ENCODE measurements around the gene SNCAIP. TPM values are rescaled to one million over a fixed set of nuclear protein-coding genes. Genes with fewer than 3 reads are reported as not detected.

SNCAIP gene
- total RNA-seq, 4 donors from 2014 or later = 2.4 to 6.5 (median 4.0) TPM

GRCh38 chr5:122435761-122436160 is 123.7 kb downstream of the SNCAIP start:
- no peak for TF ChIP-seq POLR2A (IDR thresholded peaks at IDR 0.05)
- TF ChIP-seq POLR2AphosphoS5 (IDR thresholded peaks at IDR 0.05) = no peak
- TF ChIP-seq CTCF (IDR thresholded peaks at IDR 0.05) = no peak
- TF ChIP-seq EP300 (IDR thresholded peaks at IDR 0.05) = no peak
- DNase-seq (ENCODE audit: low spot score in 2 of 2) = no peak
- H3K9me3 ChIP-seq = no peaks in the 10 kb centered on the region
- no peaks in the 10 kb centered on the region for H3K36me3 ChIP-seq
- 84% methylated on average over 3 of the region's 3 CpGs for WGBS
- no peak overlapping the region for H3K4me3 ChIP-seq
- no peaks in the 10 kb centered on the region for H3K4me1 ChIP-seq
- H3K27ac ChIP-seq = no peak overlapping the region
- no peaks in the 10 kb centered on the region for H3K27me3 ChIP-seq

GRCh38 chr5:122436615-122437014 is 124.6 kb downstream of the SNCAIP start:
- no peaks in the 10 kb centered on the region for H3K9me3 ChIP-seq
- TF ChIP-seq EP300 (IDR thresholded peaks at IDR 0.05) = no peak
- no peak for TF ChIP-seq POLR2AphosphoS5 (IDR thresholded peaks at IDR 0.05)
- TF ChIP-seq CTCF (IDR thresholded peaks at IDR 0.05) = no peak
- no peak for TF ChIP-seq POLR2A (IDR thresholded peaks at IDR 0.05)
- DNase-seq (ENCODE audit: low spot score in 2 of 2) = no peak
- no peaks in the 10 kb centered on the region for H3K27me3 ChIP-seq
- H3K4me1 ChIP-seq = no peaks in the 10 kb centered on the region
- H3K27ac ChIP-seq = no peak overlapping the region
- no peaks in the 10 kb centered on the region for H3K36me3 ChIP-seq
- no peak overlapping the region for H3K4me3 ChIP-seq

- WGBS = 87% methylated on average over 1 of the region's 1 CpG
- Histone ChIP-seq H3K27ac (no peak overlapping the region), H3K4me3 (no peak overlapping the region), H3K9me3 (no peaks in the 10 kb centered on the region), H3K36me3 (no peaks in the 10 kb centered on the region), H3K27me3 (no peaks in the 10 kb centered on the region), H3K4me1 (no peaks in the 10 kb centered on the region)
- no peak for DNase-seq (ENCODE audit: low spot score in 2 of 2)
- TF ChIP-seq CTCF (IDR thresholded peaks at IDR 0.05) = no peak
- TF ChIP-seq EP300 (IDR thresholded peaks at IDR 0.05) = no peak
- TF ChIP-seq POLR2AphosphoS5 (IDR thresholded peaks at IDR 0.05) = no peak
- TF ChIP-seq POLR2A (IDR thresholded peaks at IDR 0.05) = no peak
These were observed 127.6 kb downstream of the SNCAIP start for GRCh38 chr5:122439645-122440044.

GRCh38 chr5:122442938-122443337 is 130.9 kb downstream of the SNCAIP start:
- WGBS = 63% methylated on average over 1 of the region's 1 CpG

GRCh38 chr5:122444411-122444810 is 132.4 kb downstream of the SNCAIP start:
- Histone ChIP-seq H3K4me3 (no peak overlapping the region), H3K4me1 (no peaks in the 10 kb centered on the region), H3K27ac (no peak overlapping the region), H3K9me3 (no peaks in the 10 kb centered on the region), H3K36me3 (no peaks in the 10 kb centered on the region), H3K27me3 (no peaks in the 10 kb centered on the region)
- no peak for TF ChIP-seq CTCF (IDR thresholded peaks at IDR 0.05)
- no peak for TF ChIP-seq POLR2AphosphoS5 (IDR thresholded peaks at IDR 0.05)
- TF ChIP-seq EP300 (IDR thresholded peaks at IDR 0.05) = no peak
- no peak for TF ChIP-seq POLR2A (IDR thresholded peaks at IDR 0.05)
- 95% methylated on average over 5 of the region's 5 CpGs for WGBS
- no peak for DNase-seq (ENCODE audit: low spot score in 2 of 2)

More at GRCh38 chr5:122442938-122443337, 130.9 kb downstream of the SNCAIP start:
- Histone ChIP-seq H3K4me3 (no peak overlapping the region), H3K27ac (no peak overlapping the region), H3K4me1 (no peaks in the 10 kb centered on the region), H3K9me3 (no peaks in the 10 kb centered on the region), H3K36me3 (no peaks in the 10 kb centered on the region), H3K27me3 (no peaks in the 10 kb centered on the region)
- no peak for TF ChIP-seq POLR2A (IDR thresholded peaks at IDR 0.05)
- no peak for TF ChIP-seq EP300 (IDR thresholded peaks at IDR 0.05)
- TF ChIP-seq CTCF (IDR thresholded peaks at IDR 0.05) = no peak
- TF ChIP-seq POLR2AphosphoS5 (IDR thresholded peaks at IDR 0.05) = no peak
- DNase-seq (ENCODE audit: low spot score in 2 of 2) = no peak

Measured in suprapubic skin (tissue), 4 donors.